CD4-positive, alpha-beta T cell treated with Interferon gamma for 1 hour (primary cell): ENCODE measurements around the gene IGSF21.
"Not testable (repeated sequence)": the region's sequence is repeated elsewhere in the genome, so short reads cannot be mapped to it uniquely, and the experiment has no call there.

Source experiments
- DNase-seq: peaks from one replicate; pipeline ENCODE4 v3.0.0-alpha.2; 2020

Gene IGSF21

DNA sequence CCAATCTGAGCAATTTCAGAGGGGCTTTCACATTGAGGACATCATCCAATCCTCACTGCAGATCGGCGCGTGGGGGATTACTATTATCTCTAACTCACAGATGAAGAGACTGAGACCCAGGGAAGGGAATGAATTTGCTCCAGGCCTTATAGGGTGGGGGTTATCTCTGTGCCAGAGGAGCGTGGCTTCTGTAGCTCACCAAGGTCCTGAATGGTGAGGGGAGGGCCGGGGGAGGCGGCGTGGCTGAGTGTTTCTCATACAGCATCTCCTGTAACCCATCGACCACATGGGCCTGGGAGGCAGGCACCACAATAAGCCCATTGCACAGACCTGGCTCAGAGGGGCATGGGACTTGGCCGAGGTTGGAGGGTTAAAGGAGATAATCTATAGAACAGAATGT, 230.2 kb downstream of the IGSF21 start:
- no peak for DNase-seq

DNA sequence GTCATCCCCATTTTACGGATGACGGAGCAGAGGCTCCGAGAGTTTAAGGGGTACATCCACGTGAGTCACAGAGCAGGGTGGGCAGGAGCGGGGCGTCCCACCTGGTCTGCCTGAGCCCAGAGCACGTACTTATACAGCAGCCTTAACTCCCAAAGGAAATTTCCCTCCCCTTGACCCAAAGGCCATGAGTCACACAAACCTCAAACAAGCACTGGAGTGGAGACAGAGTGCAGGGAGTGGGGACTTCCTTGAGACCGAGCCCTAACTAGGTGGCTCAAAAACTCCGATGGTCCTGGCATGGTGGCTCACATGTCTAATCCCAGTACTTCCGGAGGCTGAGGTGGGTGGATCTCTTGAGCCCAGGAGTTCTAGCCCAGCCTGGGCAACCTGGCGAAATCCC, 231.6 kb downstream of the IGSF21 start:
- DNase-seq, result no peak

GRCh38 chr1:18340158-18340764, 232.7 kb downstream of the IGSF21 start:
- DNase-seq, result no peak

DNA sequence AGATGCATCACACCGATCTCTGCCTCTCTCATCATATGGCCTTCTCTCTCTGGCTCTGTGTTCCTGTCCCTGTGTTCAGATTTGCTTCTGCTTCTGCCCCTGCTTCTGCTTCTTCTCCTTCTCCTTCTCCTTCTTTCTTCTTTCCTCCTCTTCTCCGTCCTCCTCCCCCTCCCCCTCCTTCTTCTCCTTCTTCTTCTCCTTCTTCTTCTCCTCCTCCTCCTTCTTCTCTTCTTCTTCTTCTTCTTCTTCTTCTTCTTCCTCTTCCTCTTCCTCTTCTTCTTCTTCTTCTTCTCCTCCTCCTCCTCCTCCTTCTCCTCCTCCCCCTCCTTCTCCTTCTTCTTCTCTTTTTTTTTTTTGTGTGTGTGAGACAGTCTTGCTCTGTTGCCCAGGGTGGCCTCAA, 233.2 kb downstream of the IGSF21 start:
- no peak for DNase-seq

- no peak for DNase-seq
These were observed 233.9 kb downstream of the IGSF21 start for GRCh38 chr1:18341291-18342069.

DNA sequence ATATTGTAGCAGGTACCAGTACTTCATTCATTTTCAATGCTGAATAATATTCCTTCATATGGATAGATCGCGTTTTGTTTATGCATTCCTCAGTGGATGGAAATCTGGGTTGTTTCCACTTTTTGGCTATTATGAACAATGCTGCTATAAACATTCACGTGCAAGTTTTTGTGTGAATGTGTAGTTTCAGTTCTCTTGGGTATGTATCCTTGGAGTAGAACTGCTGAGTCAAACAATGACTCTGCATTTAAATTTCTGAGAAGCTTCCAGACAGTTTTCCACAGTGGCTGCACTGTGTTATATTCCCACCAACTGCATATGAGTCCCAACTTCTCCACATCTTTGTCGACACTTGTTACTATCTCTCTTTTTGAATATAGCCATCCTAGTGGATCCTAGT, 235.1 kb downstream of the IGSF21 start:
- DNase-seq, result no peak

- DNase-seq, result no peak
These were observed 236.0 kb downstream of the IGSF21 start for GRCh38 chr1:18343581-18343980.

DNA sequence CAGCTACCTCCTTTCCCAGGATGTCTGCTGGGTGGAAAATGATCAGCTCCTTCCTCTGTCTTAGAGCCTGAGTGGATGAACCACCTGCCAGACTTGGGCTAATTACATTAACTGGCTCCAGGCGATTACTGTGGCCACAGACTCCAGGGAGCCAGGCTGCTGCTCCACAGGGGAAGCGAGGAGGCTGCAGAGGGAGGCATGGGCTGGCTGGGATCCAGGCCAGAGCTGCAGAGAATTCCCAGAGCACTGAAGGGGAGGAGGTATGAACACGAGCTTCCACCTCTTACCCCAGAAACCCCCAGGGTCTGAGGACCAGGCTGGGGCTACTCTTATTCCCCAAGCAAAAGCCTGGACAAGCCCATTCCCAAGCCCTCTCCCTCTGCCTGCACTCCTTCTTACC, 237.2 kb downstream of the IGSF21 start:
- no peak for DNase-seq

- DNase-seq, result no peak
These were observed 240.0 kb downstream of the IGSF21 start for GRCh38 chr1:18347559-18347958.

DNA sequence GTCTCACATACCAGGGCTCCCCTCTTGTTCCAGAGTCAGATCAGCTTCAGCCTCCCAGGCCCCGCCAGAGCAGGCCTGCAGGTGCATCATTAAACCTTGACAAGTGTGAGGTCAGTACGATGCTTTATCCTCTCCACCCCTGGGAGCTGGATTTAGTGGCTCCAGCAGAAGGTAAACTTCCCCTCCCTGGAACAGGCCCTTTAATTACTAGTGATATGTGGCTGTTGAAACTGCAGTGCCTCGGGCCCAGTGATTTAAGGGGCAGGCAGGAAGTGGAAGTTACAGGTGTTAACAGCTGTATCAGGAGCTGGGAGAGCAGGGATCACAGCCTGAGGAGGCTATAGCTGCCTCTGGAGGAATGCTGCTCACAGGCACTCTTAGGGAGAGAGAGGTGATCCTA, 240.8 kb downstream of the IGSF21 start:
- DNase-seq, result no peak

- no peak for DNase-seq
These were observed 243.1 kb downstream of the IGSF21 start for GRCh38 chr1:18350747-18351146.

- DNase-seq, result no peak
These were observed 244.1 kb downstream of the IGSF21 start for GRCh38 chr1:18351735-18352134.

GRCh38 chr1:18352636-18353265, 245.2 kb downstream of the IGSF21 start:
- DNase-seq, result no peak

DNA sequence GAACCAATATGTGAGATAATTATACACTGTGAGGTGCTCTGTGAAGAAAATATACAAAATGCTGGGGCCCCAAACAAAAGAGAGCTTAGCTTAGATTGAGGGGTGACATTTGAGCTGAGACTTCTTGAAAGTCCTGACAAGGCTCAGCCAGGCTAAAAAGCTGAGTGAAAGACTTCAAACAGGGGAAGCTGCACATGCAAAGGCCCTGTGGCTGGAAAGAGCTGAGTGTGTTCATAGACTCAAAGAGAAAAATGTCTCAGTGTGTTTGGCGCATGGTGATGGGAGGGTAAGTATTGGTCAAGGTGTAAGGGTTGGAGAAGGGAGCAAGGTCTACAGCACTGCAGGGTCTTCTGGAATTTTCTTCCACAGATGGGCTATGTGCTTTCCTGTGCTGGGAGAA, 245.9 kb downstream of the IGSF21 start:
- DNase-seq, result no peak

DNA sequence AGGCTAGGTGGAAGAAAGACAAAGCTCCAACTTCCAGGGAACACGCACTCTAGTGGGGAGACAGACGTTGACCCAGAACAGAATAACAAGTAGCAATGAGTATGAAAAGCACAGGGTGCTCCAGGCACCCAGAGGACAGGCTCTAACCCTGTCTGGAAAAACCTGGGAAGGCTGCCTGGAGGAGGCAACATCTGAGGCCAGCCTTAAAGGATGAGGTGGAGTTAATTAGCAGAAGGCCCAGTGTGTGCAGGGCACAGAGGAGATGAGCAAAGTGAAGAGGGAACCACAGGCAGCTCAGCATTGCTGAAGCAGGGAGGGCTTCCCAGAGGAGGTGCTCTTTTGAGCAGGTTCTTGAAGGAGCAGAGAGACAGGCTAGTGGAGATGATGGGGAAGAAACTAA, 246.4 kb downstream of the IGSF21 start:
- DNase-seq, result no peak

- no peak for DNase-seq
These were observed 247.0 kb downstream of the IGSF21 start for GRCh38 chr1:18354612-18355011.

DNA sequence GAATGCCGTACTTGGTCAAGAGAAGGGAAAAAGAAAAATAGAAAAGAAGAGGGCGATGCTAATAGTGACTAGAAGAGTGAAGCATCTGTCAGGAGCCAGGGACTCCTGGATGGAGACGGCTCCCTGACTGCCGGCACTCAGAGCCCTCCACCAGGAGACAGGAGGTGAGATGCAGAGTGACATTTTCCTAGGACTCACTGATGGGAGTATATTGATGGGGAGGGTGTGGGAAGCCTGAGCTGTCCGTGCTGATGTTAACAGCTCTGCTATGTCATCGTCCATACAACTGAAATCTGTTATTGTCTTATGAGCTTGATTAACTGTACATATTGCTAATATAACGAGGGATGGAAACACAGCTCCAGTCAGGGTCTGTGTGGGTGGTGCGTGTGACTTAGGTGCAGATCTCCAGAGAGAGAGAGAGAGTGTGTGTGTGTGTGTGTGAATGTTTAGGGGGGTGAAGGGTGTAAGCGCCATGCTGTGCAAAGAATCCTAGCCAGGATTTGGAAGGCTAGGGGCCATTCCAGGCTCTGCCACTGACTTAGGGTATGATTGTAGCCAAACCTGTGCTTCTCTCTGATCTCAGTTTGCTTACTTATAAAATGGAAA, 250.1 kb downstream of the IGSF21 start:
- no peak for DNase-seq

- DNase-seq, result no peak
These were observed 251.0 kb downstream of the IGSF21 start for GRCh38 chr1:18358600-18358999.

- DNase-seq, result no peak
These were observed 252.7 kb downstream of the IGSF21 start for GRCh38 chr1:18360251-18360650.

DNA sequence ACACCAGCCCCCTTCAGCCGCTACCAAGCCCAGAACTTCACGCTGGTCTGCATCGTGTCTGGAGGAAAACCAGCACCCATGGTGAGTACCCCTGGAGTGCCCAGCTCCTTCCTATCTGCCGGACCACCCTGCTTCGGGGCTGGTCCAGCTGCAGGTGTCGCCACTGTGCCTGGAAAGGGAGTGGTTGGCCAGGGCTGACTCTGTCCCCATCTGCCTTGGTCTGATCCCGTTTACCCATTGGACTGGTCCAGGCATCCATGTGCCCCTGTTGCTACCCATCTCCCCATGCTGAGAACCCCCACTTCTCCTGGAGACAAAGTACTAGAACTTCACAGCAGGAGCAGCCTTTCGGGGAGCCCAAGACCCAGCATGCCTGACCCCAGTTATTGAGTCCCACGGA, 254.6 kb downstream of the IGSF21 start:
- no peak for DNase-seq

- no peak for DNase-seq
These were observed 255.8 kb downstream of the IGSF21 start for GRCh38 chr1:18363436-18363835.

DNA sequence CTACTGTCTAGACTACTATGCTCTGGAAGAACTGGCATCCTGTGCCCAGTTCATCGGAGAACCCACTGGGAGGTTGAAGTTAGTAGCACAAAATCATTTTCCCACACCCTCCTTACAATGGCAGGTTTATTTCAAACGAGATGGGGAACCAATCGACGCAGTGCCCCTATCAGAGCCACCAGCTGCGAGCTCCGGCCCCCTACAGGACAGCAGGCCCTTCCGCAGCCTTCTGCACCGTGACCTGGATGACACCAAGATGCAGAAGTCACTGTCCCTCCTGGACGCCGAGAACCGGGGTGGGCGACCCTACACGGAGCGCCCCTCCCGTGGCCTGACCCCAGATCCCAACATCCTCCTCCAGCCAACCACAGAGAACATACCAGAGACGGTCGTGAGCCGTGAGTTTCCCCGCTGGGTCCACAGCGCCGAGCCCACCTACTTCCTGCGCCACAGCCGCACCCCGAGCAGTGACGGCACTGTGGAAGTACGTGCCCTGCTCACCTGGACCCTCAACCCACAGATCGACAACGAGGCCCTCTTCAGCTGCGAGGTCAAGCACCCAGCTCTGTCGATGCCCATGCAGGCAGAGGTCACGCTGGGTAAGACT, 257.6 kb downstream of the IGSF21 start:
- no peak for DNase-seq

DNA sequence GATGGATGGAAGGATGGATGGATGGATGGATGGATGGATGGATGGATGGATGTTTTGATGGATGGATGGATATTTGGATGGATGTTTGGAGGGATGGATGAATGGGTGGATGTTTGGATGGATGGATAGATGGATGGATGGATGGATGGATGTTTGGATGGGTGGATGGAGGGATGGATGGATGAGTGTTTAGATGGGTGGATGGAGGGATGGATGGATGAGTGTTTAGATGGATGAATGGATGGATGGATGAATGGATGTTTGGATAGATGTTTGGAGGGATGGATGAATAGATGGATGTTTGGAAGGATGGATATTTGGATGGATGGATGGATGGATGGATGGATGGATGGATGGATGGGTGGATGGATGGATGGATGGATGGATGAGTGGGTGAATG, 264.9 kb downstream of the IGSF21 start:
- not testable (repeated sequence) for DNase-seq

GRCh38 chr1:18373151-18373550, 265.6 kb downstream of the IGSF21 start:
- DNase-seq, result no peak
